ENCODE results near the gene QSOX1. TPM values are rescaled to one million over a fixed set of nuclear protein-coding genes. Genes with fewer than 3 reads are reported as not detected.

QSOX1 gene
- total RNA-seq, 1 donor from 2014 or later: 11.9 TPM

DNA sequence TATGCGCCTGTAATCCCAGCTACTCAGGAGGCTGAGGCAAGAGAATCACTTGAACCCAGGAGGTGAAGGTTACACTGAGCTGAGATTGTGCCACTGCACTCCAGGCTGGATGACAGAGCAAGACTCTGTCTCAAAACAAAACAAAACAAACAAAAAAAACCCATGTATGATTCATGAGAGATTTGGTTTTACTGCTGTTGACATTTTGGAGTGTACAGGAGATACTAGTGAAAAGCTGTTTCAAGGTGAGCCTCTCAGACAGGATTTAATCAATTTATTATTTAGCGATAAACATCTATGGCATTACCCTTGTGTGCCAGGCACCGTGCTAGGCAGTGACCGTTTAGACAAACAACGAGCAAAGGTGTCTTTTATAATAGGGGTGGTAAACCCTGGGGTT, 91.9 kb downstream of the QSOX1 start:
- Mint-ChIP-seq H3K9me3 (no peaks in the 10 kb centered on the region), H3K27ac (no peak overlapping the region), H3K4me1 (no peaks in the 10 kb centered on the region), H3K27me3 (peaks cover 27% of the 10 kb centered on the region), H3K36me3 (ENCODE audit: low read depth) (no peaks in the 10 kb centered on the region), H3K4me3 (no peak overlapping the region)
- DNase-seq (no peak), ATAC-seq (ENCODE audit: low read depth) (no peak)
- TF ChIP-seq, protein P1, sequence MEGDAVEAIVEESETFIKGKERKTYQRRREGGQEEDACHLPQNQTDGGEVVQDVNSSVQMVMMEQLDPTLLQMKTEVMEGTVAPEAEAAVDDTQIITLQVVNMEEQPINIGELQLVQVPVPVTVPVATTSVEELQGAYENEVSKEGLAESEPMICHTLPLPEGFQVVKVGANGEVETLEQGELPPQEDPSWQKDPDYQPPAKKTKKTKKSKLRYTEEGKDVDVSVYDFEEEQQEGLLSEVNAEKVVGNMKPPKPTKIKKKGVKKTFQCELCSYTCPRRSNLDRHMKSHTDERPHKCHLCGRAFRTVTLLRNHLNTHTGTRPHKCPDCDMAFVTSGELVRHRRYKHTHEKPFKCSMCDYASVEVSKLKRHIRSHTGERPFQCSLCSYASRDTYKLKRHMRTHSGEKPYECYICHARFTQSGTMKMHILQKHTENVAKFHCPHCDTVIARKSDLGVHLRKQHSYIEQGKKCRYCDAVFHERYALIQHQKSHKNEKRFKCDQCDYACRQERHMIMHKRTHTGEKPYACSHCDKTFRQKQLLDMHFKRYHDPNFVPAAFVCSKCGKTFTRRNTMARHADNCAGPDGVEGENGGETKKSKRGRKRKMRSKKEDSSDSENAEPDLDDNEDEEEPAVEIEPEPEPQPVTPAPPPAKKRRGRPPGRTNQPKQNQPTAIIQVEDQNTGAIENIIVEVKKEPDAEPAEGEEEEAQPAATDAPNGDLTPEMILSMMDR (IDR thresholded peaks at IDR 0.05): no peak
- intact Hi-C loops (cut with micrococcal nuclease): no loop called here
- POLR2A ChIA-PET: no interaction called here
- CTCF ChIA-PET: no interaction called here

DNA sequence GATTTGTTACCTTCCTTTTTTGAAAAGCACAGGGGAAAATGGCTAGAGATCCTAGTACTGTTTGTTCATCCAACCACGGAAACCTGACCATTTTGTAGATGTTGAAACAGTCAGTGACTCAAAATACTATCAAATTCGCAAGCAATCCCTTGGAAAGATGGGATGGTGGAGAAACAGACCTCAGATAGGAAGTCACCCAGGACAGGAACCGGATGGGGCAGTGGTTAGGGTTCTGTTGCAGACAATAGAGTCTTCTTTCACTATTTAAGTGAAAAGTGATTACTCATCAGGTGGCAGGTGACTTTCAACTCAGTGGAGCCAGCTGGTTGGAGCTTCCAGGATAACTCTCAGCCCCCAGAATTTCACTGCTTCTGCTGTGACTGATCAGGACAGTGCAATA, 92.4 kb downstream of the QSOX1 start:
- DNase-seq: no peak
- ATAC-seq (ENCODE audit: low read depth): no peak
- TF ChIP-seq, protein P1 (IDR thresholded peaks at IDR 0.05): no peak
- H3K9me3 Mint-ChIP-seq: no peaks in the 10 kb centered on the region
- intact Hi-C loops (cut with micrococcal nuclease): no loop called here
- no peak overlapping the region for H3K4me3 Mint-ChIP-seq
- CTCF ChIA-PET: no interaction called here
- H3K27ac Mint-ChIP-seq: no peak overlapping the region
- peaks cover 29% of the 10 kb centered on the region for H3K27me3 Mint-ChIP-seq
- H3K4me1 Mint-ChIP-seq: no peaks in the 10 kb centered on the region
- H3K36me3 Mint-ChIP-seq (ENCODE audit: low read depth): no peaks in the 10 kb centered on the region
- POLR2A ChIA-PET: no interaction called here

DNA sequence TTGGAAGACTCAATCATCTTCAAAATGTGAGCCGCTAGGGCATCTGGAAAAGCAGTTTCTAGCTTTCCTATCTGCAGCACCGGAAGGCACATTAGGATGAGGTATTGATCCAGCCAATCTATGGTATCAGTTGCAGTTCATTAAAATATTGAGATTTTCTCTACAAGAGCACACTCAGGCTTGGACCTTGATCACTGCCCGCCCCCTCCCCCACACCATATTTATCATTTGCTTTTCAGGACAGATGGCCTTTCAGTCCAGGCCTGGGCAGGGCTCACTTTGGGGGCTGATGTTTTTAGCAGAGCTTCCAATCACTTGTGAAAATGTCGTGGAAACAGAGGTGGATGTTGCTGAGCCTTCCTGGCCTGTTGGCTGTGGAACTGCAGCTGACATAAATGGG, 92.9 kb downstream of the QSOX1 start:
- H3K9me3 Mint-ChIP-seq: no peaks in the 10 kb centered on the region
- no peak overlapping the region for H3K27ac Mint-ChIP-seq
- H3K4me3 Mint-ChIP-seq: no peak overlapping the region
- no peaks in the 10 kb centered on the region for H3K36me3 Mint-ChIP-seq (ENCODE audit: low read depth)
- ATAC-seq (ENCODE audit: low read depth): no peak
- ChIA-PET POLR2A (no interaction called here), CTCF (no interaction called here)
- TF ChIP-seq, protein P1 (IDR thresholded peaks at IDR 0.05): no peak
- no peak for DNase-seq
- intact Hi-C loops (cut with micrococcal nuclease): no loop called here
- no peaks in the 10 kb centered on the region for H3K4me1 Mint-ChIP-seq
- H3K27me3 Mint-ChIP-seq: peaks cover 26% of the 10 kb centered on the region

DNA sequence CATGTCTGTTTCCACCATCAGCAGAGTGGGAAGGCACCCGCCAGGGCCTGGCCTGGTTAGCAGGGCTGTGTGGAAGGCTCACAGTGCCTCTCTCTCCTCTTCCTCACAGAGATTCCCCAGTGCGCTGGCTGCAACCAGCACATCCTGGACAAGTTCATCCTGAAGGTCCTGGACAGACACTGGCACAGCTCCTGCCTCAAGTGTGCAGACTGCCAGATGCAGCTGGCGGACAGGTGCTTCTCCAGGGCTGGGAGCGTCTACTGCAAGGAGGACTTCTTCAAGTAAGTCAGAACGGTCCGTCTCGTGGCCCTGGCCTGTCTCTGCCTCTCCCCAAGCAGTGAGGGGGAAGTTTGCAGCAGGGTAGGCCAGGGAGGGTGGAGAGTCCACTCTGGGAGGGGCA, 93.5 kb downstream of the QSOX1 start:
- intact Hi-C loops (cut with micrococcal nuclease): no loop called here
- ChIA-PET POLR2A (no interaction called here), CTCF (no interaction called here)
- Mint-ChIP-seq H3K4me1 (no peaks in the 10 kb centered on the region), H3K27ac (no peak overlapping the region), H3K27me3 (peaks cover 28% of the 10 kb centered on the region), H3K4me3 (no peak overlapping the region), H3K36me3 (ENCODE audit: low read depth) (no peaks in the 10 kb centered on the region), H3K9me3 (no peaks in the 10 kb centered on the region)
- ATAC-seq (ENCODE audit: low read depth) (no peak), DNase-seq (no peak)
- TF ChIP-seq, protein P1 (IDR thresholded peaks at IDR 0.05): no peak

DNA sequence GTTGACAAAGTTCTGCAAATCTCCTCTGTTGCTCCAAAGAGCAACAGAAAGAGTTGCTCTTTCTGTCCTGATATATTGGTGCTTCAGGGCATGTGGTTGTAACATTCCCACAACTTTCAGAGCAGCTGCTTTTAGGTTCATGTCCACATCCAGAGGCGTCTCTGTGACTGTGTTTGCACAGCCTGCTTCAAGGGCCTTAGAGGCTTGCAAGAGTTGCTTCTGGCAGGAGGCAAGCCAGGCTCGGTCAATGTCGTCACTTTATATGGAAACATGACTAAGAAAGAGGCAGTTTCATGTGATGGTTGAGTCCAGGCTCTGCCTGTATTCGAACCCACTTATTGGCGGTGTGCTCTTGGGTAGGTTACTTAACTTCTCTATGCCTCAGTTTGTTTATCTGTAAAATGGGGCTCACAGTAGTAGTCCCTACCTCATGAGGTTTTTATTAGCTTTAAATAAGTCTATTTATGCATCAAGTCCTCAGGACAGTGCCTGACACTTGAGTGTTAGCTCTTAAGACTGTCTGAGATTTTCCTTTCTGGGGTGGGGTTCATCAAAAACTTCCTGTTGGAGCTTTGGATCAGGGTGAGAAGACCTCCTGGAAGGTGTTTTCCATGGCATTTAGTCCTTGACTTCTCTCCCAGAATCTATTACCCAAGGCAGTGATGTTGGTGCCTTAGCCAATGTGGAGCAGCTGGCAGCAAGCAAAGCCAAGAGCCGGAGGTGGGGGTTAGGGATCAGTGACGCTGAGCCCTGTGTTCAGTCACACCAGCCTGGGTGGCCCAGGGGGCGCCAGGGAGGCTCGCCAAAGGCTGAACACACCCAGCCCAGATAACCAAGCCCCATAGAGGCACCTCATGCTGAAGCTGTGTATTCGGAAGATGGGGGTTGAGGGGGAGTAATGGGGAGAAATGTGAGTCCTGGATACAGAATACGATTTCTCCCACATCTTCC, 94.3 kb downstream of the QSOX1 start:
- intact Hi-C loops (cut with micrococcal nuclease): no loop called here
- ChIA-PET CTCF (no interaction called here), POLR2A (no interaction called here)
- Mint-ChIP-seq H3K4me3 (no peak overlapping the region), H3K36me3 (ENCODE audit: low read depth) (no peaks in the 10 kb centered on the region), H3K9me3 (no peaks in the 10 kb centered on the region), H3K27ac (no peak overlapping the region), H3K4me1 (no peaks in the 10 kb centered on the region), H3K27me3 (peaks cover 32% of the 10 kb centered on the region)
- TF ChIP-seq, protein P1 (IDR thresholded peaks at IDR 0.05): no peak
- no peak for DNase-seq
- ATAC-seq (ENCODE audit: low read depth): no peak
